COR-L47 (cell line): ENCODE data around the gene SEMA5A.

Experiments
- DNase-seq: peaks from one replicate; lab custom pipeline; 2025; lab: John Stamatoyannopoulos, UW

The SEMA5A gene

DNA sequence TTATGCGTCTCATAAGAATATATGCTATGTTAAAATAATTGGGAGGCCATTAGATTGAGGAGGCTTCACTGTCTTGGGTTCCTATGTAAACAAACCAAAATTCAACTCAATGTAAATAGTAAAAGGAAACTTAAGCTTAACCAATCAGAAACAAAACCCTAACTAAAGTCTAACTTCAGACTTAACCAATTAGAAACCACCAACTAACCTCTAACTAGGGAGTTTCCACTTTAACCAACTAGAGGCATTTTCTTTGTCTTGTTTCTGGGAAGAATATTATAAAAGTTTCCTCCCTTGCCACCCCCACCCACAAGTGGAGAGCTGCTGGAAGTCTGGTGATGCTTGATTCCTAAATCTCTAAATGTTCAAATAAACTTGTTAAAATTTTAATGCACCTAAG is 214.5 kb downstream of the SEMA5A start:
- DNase-seq = no peak

- no peak for DNase-seq
Observed at GRCh38 chr5:9329125-9329524, 216.8 kb downstream of the SEMA5A start.

DNA sequence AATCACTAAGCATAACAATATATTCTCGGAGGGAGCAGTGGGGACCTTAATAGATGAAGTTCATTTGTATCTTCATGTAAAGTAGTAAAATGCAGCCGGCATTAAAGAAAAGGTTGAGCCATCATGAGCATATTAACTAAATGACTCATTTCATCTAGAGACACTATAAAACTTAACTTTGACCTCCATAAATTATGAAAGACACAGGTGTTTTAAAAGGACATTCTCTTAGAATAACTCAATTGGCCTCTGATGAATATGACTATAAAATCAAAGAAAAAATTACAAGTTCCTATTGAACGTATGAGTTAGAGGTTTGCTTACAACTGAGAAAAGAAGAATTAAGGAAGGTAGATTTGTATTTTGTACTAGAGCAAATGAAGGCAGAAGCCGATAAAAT is 220.3 kb downstream of the SEMA5A start:
- no peak for DNase-seq

DNA sequence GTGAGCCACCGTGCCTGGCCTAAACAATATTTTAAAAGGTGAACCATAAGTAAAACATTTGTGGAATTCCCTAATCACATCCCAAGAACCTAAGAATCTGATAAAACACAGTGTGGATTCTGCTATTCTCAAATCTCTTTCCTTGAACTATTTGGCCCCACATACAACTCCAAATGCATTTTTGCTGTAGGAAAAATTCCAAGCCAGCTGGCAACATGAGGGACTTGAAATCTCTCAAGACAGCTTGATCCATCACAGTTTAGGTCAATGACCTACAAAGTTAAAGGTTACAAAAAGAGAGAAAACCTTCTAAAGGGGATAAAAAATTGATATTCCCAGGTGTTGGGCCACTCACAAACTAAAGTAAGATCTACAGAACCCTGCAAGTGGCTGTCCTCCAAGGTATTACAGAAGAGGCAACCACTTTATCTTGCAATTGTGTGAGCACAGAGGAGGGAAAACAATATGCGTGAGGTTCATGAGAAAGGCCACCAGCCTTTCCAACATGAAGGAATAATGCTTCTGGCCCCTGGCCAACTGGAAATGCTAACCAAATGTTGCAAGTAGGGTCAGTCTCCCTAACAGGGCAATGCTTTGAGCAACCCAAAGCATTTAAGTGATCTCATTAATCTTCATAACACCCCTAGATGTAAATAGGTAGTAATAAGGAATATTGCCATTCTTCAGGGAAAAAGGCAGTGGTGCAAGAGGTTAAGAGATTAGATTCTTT is 221.4 kb downstream of the SEMA5A start:
- no peak for DNase-seq

DNA sequence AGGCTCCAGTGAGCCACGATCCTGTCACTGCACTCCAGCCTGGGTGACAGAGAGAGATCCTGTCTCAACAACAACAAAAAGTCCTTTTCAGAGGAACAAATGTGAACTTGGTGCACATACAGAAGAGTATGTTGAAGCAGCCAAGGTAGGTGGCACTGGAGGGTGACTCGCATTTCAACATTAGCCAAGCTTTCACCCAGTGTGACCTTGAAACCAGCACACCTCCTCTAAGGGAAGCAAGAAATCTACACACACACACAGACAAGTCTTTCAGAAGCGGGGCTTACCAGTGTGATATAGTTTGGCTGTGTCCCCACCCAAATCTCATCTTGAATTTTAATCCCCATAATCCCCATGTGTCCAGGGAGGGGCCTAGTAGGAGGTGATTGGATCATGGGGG is 225.2 kb downstream of the SEMA5A start:
- DNase-seq = no peak

DNA sequence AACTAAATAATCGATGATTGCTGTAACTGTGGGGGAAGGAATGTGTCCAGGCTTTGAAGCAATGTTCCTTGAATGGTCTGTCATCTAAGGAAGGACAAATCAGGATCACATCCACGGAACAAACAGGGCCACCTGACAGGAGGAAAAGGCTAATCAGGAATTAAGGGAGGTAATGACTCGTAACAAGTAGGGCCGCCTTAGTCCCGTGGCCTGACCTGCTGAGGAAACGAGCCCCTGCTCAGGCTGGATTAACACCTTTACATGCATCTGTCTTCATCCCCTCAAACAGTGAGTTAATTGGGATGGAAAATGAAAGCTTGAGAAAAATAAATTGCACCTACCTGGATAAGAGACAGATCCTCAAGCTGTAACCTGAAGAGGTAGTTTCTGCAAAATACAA is 227.8 kb downstream of the SEMA5A start:
- DNase-seq = no peak

DNA sequence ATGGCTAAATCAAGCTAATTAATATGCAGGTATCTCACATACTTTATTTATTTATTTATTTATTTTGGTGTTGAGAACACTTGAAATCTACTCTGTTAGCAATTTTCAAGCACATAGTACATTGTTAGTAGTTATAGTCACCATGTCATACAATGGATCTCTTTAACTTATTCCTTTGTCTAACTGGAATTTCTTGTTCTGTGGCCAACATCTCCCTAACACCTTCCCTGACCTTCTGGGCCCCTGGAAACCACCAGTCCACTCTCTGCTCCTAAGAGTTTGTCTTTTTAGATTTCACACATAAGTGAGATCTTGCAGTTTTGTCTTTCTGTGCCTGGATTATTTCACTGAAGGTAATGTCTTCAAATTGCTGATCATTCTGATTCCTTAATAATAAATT is 229.1 kb downstream of the SEMA5A start:
- no peak for DNase-seq

- DNase-seq = no peak
Observed at GRCh38 chr5:9316041-9316440, 229.8 kb downstream of the SEMA5A start.

GRCh38 chr5:9314558-9314957 is 231.3 kb downstream of the SEMA5A start:
- no peak for DNase-seq

GRCh38 chr5:9313751-9314150 is 232.1 kb downstream of the SEMA5A start:
- DNase-seq = no peak

- DNase-seq = no peak
Observed at GRCh38 chr5:9307150-9307549, 238.7 kb downstream of the SEMA5A start.

- DNase-seq = no peak
Observed at GRCh38 chr5:9302218-9302617, 243.7 kb downstream of the SEMA5A start.

GRCh38 chr5:9301200-9301599 is 244.7 kb downstream of the SEMA5A start:
- DNase-seq = no peak

GRCh38 chr5:9297134-9297533 is 248.7 kb downstream of the SEMA5A start:
- no peak for DNase-seq

DNA sequence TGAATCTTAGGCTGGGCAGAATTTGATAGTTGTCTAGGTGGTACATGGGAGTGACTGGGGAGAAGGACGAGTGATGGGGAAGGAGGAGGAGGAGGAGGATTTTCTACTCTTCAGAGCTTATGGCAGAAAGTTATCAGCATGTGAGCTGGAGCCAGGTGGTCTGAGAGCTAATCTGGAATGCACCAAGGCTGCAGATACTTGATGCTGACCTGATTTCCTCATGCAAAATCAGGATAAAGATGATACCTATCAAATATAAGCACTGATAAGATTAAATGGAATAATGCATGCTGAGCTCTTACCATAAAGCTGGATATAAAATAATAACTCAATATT is 250.4 kb downstream of the SEMA5A start:
- DNase-seq = no peak

DNA sequence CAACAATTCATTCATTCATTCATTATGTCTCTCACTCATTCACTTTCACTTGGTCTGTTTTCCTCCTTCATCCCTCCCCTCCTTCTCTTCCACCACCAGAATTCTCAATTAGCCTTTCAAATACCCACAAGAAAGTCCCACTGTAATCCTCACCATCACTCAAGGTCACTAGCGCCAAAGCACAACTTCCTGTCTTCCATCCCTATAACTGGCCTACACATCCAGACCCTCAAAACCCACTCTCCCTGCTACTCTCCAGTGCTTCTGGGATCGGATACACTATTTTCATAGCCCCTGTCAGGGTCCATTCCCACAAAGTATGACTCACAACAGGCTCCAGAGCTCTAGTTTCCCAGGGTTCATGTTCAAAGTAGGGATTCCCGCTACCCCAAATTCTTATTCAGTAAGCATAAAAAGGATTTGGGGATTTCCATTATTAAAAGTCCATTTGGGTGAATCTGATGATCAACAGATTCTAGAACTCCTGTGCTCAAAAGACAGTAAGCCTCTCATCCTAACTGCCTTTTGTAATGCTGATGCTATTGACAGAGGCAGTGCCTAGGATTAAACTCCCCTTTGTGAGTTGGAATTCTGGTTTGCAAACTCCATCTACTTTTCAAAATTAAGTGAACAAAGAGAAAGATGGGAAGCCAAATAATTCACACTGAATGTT is 250.9 kb downstream of the SEMA5A start:
- DNase-seq = no peak

- no peak for DNase-seq
Observed at GRCh38 chr5:9288234-9288633, 257.6 kb downstream of the SEMA5A start.

DNA sequence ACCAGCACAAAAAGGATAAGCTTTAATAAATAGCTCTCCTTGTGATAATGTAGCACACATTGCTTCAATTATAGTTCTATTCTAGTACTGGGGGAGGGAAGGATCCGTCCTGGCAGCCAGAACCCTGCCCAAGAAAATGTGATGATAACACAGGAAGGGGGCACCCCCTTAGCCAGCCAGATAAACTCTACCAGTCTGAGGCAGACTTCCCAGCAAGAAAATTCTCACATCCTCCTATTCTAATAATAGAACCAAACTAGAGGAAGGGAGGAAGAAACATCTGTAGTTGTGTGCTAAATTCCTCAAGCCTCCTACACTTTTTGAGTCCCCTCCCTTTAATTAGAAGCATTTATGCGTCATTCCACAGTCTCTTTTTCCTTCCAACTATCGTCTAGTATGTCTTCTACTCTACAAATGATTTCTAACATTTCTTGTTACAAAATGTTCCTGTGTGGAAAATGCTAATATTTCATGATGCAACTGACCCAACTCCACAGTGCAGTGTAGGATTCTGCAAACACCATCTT is 261.0 kb downstream of the SEMA5A start:
- no peak for DNase-seq

DNA sequence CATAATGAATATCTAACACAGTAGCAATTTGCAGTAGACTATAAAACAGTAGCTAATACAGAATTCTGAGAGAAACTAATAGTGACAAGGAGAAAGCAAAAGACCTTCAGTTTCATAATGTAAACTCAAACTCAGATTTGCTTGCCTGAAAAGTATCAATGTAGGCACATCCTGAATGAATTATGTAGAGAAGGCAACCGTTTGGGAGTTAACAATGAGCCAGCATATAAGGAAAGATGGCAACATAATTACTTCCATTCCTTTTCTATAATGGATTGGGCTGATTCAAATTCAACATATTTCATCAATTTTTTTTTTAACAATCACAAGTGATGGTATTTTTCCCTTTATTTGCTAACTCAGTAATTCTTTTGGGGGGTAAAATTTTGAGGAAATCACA is 261.6 kb downstream of the SEMA5A start:
- DNase-seq = no peak

DNA sequence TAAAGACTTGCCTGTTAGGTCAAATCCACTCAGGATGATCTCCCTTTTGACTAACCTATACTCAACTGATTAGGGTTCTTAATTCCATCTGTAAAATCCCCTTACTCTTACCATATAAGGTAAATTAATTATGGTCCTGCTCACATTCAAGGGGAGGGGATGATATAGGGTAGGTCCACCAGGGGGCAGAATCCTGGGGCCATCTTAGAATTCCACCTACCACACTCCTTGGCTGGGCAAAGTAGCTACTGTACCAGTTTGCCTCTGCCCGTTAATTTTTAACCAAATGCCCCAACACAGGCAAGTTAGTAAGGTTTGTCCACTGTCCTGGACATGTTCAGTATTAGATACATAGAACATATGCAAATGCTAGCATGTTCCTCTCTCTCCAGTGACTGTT is 262.4 kb downstream of the SEMA5A start:
- no peak for DNase-seq

- DNase-seq = no peak
Observed at GRCh38 chr5:9283021-9283420, 262.9 kb downstream of the SEMA5A start.

DNA sequence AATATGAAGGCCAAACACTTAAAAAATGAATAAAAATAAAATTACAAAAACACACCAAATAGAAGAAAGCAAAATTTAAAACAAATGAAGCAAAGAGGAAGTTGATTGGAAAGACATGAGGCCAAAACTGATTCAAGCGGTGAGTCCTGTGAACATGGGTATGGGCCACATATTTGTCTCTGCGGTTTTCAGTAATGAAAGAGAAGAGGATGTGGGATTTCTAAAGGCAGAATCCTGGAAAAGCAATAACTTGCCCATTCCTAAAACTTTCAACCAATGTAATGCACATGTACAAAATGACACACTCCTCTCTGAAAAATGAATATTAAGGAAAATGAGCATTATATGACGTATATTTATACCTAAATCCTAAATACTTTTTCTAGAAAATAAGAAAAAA is 263.7 kb downstream of the SEMA5A start:
- DNase-seq = no peak

- DNase-seq = no peak
Observed at GRCh38 chr5:9279774-9280173, 266.1 kb downstream of the SEMA5A start.
